CD4-positive, alpha-beta T cell treated with Interleukin-12 subunit alpha and Interleukin-12 subunit beta, for 1 hour (primary cell): ENCODE measurements around the gene ASXL1.

ENCODE experiments used
- DNase-seq: peaks from one replicate; pipeline ENCODE4 v3.0.0-alpha.2; 2020

The ASXL1 gene

GRCh38 chr20:32442630-32443373 is 84.7 kb downstream of the ASXL1 start:
- no peak for DNase-seq

- DNase-seq, result peak; percentile 8
Measured at GRCh38 chr20:32443386-32443974, 85.3 kb downstream of the ASXL1 start.

GRCh38 chr20:32444474-32445220 is 86.5 kb downstream of the ASXL1 start:
- no peak for DNase-seq

GRCh38 chr20:32445539-32446273 is 87.6 kb downstream of the ASXL1 start:
- DNase-seq, result no peak

- no peak for DNase-seq
Measured at GRCh38 chr20:32446301-32447100, 88.4 kb downstream of the ASXL1 start.

- DNase-seq, result no peak
Measured at GRCh38 chr20:32447136-32448027, 89.3 kb downstream of the ASXL1 start.

- DNase-seq, result no peak
Measured at GRCh38 chr20:32448306-32449056, 90.3 kb downstream of the ASXL1 start.

- DNase-seq, result no peak
Measured at GRCh38 chr20:32449057-32449889, 91.1 kb downstream of the ASXL1 start.

- no peak for DNase-seq
Measured at GRCh38 chr20:32449890-32450401, 91.8 kb downstream of the ASXL1 start.

GRCh38 chr20:32450484-32451061 is 92.4 kb downstream of the ASXL1 start:
- no peak for DNase-seq

GRCh38 chr20:32451340-32451681 is 93.2 kb downstream of the ASXL1 start:
- no peak for DNase-seq

- DNase-seq, result no peak
Measured at GRCh38 chr20:32451682-32452461, 93.7 kb downstream of the ASXL1 start.

GRCh38 chr20:32452776-32453466 is 94.8 kb downstream of the ASXL1 start:
- DNase-seq, result no peak

GRCh38 chr20:32453467-32454163 is 95.5 kb downstream of the ASXL1 start:
- DNase-seq, result no peak

GRCh38 chr20:32454164-32455145 is 96.3 kb downstream of the ASXL1 start:
- DNase-seq, result no peak
